GM18867 (cell line): ENCODE data around the gene BRSK1.

Experiments
- ATAC-seq: cut with Tn5 transposase; IDR thresholded peaks from one replicate; pipeline ENCODE4 v1.9.1; 2021; ENCODE audit warnings: mild to moderate bottlenecking, moderate library complexity; ENCODE audit not compliant: unreplicated experiment

The BRSK1 gene

DNA sequence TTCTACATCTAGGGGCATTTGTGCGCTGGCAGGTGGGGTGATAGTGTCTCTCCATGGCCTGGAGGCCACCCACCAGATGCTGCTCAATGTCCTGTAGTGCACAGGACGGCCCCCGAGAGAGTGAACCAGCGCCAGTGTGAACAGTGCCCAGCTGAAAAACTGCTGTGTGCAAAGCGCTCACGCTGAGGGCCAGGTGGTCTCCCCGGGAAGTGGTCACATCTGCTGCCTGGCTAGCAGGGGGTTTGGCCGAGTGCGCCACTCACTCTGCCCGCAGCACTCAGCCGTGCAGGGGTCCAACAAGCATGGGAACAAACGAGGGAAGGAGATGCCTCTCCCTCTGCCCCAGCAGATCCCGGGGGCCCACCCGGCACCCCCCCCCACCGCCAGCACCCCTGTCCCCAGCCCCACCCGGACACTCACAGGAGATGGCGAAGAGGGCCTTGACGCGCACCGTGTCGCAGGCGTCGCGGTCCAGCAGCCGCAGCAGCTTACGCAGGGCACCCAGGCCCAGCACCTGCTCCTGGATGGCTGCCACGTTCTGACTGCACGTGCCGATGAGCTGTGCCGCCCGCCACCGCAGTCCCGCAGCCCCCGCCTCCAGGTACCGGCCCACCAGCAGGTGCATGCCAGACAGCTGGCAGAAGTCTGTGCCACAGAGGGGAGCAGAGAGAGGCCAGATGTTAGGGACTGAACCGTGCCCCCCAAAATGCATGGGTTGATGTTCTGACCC, 9.7 kb upstream of the BRSK1 start:
- no peak for ATAC-seq

DNA sequence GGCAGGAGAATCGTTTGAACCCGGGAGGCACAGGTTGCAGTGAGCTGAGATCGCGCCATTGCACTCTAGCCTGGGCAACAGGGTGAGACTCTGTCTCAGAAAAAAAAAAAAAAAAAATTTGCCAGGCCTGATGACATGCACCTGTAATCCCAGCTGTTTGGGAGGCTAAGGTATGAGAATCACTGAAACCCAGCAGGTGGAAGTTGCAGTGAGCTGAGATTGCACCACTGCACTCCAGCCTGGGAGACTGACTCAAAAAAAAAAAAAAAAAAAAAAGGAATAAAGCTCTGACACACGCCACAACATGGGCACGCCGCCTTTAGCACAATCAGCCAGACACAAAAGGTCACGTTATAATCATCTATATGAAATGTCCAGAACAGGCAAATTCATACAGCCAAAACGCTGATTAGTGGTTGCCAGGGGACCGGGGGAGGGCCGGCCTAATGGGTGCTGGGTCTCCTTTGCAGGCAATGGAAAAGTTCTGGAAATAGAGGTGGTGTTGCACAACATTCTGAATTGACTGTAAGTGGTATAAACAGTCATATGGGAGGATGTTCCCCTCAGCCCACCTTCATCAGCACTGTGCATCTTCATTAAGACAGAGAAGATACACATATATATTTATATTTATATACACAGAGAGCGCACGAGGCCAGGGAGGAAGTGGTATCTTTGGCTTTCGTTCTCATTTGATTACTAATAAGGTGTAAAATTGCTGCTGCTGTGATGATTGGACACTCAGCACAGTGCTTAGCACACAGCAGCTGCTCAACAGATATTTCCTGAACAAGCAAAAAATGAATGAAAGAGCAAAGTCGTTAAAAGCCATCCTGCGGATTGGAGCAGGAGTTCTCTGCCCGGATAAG, 7.7 kb upstream of the BRSK1 start:
- ATAC-seq, result peak; percentile 50

DNA sequence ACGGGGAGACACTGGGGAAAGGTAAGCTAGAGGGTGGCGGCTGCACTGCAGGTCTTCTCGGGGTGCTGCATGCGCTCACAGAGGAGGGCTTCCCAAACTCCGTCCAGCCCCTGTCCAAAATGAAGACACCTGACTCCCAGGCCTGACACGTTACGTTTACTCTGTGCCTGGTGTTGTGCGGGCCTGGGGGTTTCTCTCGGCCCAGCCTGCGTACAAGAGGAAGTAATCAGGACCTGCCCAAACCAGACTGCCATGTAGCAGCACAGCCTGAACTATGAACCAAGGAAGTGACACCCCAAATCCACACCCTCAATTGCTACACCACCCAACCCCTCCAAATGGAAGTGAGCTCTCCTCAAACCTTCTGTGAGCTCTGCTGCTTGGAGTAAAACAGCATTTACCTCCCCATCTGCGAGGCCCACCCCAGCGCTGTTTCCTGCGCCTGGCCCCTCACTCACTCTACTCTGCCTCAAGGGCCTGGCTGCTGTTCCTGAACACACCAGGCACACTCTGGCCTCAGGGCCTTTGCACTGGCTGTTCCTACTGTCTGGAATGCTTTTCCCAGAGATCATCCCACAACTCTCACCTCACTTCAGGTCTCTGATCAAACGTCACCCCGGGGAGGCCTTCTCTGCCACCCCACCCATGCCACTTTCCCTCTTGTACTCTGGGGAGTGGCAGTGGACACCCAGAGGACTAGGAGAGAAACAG, 6.9 kb upstream of the BRSK1 start:
- ATAC-seq, result no peak

DNA sequence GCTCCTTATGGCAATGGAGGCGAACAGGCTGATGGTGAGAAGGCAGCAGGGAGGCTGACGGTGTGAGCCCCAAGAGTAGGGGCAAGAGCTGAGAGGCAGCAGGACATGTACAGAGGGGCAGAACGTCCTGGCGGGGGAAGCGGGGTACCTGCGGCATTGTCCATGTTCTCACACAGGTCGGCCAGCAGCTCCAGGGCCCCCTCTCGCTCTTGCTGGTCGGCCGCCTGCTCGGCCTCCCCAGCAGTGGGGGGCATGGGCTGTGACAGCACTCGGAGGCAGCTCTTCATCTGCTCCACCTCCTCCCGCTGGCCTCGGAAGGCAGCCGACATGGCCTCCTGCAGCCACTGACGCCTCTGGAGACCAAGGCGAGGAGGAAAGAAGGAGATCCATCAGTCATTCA, 6.3 kb upstream of the BRSK1 start:
- ATAC-seq, result no peak

DNA sequence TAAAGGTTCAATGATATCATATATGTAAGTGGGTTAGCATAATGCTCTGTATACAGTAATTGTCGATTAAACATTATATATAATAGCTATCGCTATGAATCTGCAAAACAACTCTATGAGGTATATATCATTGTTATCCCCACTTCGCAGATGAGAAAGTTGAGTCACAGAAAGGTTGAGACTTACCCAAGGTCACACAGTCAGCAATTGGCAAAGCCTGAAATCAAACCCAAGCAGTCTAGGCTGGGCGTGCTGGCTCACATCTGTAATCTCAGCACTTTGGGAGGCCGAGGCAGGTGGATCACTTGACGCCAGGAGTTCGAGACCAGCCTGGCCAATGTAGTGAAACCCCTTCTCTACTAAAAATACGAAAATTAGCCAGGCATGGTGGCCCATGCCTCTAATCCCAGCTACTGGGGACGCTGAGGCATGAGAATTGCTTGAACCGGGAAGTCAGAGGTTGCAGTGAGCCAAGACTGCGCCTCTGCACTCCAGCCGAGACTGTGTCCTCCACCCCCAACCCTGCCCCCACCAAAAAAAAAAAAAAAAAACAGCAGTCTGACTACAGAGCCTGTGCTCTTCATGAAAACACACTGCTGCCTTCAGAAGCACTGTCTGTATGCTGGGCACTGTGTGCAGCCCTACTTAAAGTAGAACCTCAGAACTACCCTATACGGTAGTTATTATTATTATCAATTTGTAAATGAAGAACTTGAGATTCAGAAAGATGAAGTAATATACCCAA, 5.2 kb upstream of the BRSK1 start:
- no peak for ATAC-seq

DNA sequence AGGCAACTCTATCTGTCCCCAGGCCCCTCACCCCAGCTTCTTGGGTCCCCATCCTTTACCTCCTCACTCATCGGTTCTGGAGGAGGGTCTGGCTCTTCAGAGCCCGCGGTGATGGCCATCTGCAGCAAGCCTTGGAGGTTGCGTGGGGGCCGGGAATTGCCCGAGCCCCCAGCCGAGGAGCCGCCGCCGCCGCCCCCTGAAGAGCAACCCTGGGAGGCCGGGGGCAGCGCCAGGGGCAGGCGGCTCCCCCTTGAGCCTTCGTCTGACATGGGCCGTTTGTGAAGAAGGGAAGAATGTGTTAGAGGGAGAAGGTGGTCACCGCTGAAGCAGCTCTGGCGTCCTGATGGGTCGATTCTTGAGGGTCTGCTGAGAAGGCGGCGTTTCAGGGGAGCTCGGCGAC, 4.5 kb upstream of the BRSK1 start:
- ATAC-seq, result no peak

DNA sequence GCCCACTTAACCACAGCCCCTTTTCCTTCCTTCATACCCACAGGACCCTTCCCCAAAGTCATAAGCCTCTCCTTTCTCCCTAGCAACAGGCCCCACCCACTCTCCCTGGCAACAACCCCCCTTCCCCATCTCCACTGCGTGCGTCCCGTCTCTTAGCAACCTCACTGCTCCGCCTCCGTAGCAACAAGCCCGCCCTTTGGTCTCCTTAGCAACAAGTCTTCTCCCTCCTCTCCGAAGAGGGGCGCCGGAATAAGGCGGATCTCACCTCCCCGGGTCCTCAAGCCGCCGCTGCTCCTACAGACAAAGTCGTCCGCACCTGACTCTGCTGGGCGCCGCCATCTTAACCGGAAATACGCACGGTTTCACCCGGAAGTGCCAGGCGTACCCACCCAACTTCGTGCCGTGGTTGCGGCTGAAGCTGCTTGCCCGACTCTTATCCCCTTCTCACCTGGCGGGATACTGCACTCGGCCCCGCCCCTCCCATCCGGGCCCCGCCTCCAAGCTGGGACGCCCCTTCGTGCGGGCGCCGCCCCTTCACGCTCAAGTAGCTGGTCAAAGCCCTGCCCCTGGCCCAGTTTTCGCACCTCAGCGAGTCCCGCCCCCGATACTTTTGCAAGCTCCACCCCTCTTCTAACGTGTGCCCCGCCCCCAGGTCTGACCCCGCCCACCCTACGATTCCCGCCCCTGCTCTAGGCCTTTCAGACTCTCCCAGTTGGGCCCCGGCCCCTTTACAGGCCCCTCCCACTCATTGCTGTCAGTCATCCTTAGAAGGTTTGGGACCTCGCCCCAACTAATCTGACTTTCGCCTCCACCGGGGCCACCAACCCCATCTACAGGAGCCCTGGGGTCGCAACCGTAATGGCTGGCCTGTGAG, 3.8 kb upstream of the BRSK1 start, which contains the start of gene HSPBP1:
Gene HSPBP1 (minus strand): TSS at position 341 of the 874 bp plus-strand sequence. CDS start 502 bp downstream, outside the sequence.
- ATAC-seq, result peak; percentile 74

DNA sequence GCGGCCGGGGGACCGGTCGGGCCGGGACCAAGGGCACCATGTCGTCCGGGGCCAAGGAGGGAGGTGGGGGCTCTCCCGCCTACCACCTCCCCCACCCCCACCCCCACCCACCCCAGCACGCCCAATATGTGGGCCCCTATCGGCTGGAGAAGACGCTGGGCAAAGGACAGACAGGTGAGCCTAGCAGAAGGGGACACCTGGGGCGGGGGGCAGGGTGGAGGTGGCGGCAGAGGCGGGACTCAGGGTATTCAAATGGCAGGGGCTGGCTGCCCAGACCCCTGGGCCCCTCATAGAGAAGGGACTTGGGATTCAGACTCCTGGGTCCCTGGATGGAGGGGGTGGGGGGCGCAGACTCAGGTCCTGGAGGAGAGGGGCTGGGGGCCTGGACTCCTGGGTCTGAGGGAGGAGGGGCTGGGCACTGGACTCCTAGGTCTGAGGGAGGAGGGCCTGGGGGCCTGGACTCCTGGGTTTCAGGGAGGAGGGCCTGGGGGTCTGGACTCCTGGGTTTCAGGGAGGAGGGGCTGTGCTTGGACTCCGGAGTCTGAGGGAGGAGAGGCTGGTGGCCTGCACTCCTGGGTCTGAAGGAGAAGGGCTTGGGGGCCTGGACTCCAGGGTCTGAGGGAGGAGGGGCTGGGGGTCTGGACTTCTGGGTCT, 735 bp downstream of the BRSK1 start:
- ATAC-seq, result no peak

DNA sequence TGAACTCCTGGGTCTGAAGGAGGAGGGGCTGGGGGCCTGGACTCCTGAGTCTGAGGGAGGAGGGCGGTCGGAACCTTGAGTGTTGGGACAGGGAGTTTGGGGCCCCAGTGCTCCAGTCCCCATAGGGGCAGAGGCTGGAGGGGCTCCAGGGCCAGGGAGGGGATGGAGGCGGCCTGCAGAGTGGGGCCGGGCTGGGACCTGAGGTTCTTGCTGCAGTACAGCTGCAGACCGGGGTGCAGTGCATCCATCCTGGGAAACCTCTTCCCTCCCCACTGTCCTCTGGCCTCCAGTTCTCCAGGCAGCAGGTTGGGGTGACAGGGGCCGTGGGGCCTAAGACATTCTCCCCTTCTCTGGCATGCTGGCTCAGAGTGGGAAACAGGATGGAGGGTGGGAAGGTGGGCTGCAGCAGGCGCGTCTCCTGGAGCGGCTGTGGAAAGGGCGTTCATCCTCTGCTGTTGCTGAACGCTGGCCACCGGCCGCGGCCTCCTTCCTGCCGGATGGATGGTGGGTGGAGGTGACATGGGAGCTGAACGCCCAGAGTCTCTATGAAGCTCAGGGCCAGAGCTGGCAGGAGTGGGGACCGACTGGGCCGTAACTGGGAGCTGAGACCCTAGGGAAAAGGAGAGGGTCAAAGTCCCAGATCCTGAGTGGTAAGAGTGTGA, 1.6 kb downstream of the BRSK1 start:
- no peak for ATAC-seq

DNA sequence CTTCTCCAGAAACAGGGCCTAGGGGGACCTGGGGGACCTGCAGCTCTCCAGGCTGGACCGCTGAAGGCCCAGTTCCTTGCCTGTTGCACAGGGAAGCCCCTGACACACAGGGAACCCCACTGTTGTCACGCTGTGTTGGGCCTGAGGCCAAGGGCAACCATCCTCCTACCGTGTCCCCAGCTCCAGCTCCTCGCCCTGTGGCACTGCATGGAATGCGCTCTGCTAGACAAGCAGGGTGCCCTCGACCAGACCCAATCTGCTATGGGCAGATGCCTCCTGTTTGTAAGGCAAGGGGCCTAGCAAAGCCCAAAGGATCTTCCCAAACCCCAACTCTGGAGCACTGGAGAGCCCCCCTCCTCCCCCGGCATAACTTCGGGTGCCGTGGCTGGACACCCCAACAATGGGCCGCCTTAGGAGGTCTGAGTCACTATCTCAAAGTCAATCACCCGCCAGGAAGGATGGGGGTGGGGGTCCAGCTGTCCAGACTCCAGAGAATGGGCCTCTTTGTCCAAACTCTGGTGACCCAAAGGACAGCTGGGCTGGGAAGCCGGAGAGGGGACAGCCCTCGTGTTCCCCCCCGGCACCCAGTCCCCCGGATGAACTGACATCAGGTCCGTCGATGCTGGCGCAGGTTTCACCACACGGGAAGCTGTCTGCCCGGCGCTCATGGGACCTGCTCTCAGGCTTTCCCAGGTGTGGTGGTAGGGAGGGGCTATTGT, 3.7 kb downstream of the BRSK1 start:
- no peak for ATAC-seq

DNA sequence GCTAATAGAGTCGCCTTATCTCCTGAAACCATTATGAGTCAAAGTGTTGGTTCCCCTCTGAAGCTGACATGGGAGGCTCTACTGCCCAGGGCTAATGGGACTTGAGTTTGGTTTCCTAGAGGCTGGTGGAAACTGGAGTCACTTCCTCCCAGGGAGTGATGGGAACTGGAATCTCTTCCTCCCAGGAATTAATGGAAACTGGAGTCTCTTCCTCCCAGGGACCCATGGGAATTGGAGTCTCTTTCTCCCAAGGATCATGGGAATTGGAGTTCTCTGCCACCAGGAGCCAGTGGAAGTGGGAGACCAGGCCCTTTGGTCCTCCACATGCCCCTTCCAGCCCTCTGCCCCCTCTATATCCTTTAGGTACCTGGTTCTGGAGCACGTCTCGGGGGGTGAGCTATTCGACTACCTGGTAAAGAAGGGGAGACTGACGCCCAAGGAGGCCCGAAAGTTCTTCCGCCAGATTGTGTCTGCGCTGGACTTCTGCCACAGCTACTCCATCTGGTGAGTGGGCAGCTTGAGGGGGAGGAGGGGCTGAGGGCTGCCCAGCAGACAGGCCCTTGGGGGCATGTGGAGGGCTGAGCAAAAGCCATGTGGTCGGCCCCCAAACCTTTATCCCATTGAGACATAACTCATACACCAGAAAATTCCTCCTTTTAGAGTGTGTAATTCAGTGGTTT, 5.5 kb downstream of the BRSK1 start:
- ATAC-seq, result no peak

DNA sequence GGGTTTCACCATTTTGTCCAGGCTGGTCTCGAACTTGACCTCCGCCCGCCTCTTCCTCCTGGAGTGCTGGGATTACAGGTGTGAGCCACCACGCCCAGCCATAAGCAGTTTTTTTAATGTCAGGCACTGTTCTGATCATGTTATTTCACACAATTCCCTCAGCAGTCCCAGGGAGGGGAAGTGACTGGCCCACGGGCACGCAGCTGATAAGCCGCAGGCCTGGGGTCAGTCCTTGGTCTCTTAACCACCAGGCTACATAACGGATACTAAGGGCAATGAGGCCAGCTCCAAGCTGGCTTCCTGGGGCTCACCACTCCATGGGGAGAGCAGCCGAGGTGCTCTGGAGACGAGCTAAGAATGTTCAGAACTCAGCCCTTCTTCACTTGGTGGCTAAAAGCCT, 13.5 kb downstream of the BRSK1 start:
- no peak for ATAC-seq

DNA sequence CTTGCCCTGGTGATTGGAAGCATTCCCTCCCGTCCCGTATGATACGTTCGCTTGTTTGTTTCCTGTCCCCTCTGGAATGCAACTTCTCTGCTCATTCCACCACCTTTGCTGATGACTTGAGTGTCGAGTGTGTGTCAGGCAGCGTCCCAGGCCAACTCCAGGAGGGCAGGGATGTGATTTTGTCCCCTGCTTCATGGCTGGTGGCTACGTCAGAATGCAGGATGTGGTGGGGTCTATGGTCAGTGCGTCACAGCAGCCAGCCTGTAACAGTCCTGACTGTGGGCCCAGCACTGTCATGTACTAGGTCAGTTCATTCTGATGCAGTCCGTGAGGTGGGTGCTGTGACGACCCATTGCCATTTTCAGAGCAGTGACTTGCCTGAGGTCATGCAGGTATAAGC, 16.2 kb downstream of the BRSK1 start:
- ATAC-seq, result no peak

DNA sequence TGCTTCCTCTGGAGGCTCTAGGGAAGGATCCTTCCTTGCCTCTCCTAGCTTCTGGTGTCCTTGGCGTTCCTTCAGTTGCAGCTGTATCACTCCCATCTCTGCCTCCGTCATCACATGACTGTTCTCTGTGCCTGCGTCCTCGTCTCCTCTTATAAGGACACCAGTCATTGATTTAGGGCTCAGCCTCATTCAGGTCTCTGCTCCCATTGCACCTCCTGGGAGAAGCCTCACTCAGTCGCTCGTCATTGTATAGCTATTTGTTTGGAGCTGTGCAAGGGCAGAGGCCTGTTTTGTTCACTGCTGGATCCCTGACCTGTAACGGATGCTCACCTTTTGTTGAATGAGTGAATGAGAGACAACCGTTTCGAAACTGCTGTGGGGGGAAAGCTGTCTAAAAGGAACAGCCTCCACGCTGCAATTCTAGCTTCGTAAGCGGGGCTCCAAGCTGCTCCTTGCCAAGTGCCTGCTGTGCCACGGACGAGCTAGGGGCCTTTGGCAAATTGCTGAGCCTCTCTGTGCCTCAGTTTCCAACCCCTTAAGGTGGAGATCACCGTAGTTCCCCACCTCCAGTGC, 17.2 kb downstream of the BRSK1 start:
- no peak for ATAC-seq

DNA sequence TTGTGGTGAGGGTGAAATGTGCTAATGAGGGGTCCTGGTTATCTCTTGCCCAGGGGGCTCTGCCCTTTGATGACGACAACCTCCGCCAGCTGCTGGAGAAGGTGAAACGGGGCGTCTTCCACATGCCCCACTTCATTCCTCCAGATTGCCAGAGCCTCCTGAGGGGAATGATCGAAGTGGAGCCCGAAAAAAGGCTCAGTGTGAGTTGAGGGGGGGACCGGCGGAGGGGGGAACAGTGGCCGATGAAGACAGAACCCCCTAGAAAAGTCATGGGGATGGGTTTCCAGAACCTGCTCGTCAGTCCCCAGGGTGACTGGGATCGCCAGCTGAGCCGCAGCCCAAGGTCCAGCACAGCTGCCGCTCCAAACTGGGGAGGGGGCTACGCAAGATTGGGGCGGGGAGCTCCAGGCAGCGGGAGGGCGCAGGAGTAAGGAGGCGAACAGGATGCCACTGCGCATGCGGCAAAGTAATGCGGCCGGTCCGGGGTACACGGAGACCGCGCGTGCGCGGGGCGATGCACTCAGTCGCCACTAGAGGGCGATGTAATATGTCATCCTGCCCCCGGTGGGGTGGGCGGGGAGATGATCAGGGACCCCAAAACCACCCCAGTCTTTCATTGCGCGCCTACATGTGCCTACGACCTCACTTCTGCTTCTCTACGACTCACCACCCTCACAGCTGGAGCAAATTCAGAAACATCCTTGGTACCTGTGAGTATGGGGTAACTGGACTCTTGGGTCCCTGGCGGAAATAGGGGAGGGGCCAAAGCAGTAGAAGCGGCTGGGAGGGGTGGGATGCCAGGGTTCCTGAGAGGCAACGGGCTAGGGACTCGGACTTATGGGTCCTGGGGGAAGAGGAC, 17.9 kb downstream of the BRSK1 start:
- ATAC-seq, result peak; percentile 65

DNA sequence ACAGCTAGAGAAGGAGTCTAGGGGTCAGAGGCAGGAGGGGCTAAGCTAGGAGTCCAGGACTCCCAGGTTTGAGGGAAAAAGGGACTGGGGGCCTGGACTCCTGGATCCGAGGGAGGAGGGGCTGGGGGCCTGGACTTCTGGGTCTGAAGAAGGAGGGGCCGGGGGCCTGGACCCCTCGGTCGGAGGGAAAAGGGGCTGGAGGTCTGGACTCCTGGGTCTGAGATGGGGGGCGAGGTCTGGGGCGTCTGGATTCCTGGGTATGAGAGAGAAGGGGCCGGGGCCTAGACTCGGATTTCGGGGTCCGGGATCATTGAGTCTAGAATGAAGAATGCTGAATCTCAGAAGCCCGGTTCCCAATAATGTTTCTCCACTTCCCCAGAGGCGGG, 18.5 kb downstream of the BRSK1 start:
- ATAC-seq, result no peak
